Neural cell (in vitro differentiated cells): ENCODE measurements around the gene ACE.
"Not testable (repeated sequence)": the region's sequence is repeated elsewhere in the genome, so short reads cannot be mapped to it uniquely, and the experiment has no call there.

Experiments
- CTCF ChIP-seq: fragments of 450-650 bp; IDR thresholded peaks from 2 replicates; pipeline ENCODE4 v1.5.1; 2014; ENCODE audit warnings: antibody characterized with exemption, mild to moderate bottlenecking, moderate library complexity; ENCODE audit not compliant: poor library complexity, severe bottlenecking
- EP300 ChIP-seq: fragments of 450-650 bp; conservative IDR thresholded peaks from 2 replicates; pipeline ENCODE4 v1.6.1; 2014; ENCODE audit warnings: antibody characterized with exemption, mild to moderate bottlenecking, moderate library complexity; ENCODE audit not compliant: poor library complexity, severe bottlenecking

GRCh38 chr17:63454357-63454756 is 22.5 kb upstream of the ACE start:
- not testable (repeated sequence) for TF ChIP-seq EP300, CTCF
